Endothelial cell of umbilical vein (primary cell): Measurements from ENCODE around the gene TSPAN18.

Experiments
- EZH2 ChIP-seq: IDR thresholded peaks from 2 replicates; pipeline ENCODE4 v1.6.1; 2012; ENCODE audit warnings: borderline replicate concordance, low read depth, mild to moderate bottlenecking, moderate library complexity, low read length, inconsistent platforms; ENCODE audit not compliant: severe bottlenecking
- FOS ChIP-seq: IDR thresholded peaks from 2 replicates; pipeline ENCODE4 v1.6.1; 2011; ENCODE audit warnings: mild to moderate bottlenecking, low read length, moderate library complexity, borderline replicate concordance; ENCODE audit not compliant: insufficient read depth
- GATA2 ChIP-seq: IDR thresholded peaks from 2 replicates; pipeline ENCODE4 v1.7.0; 2011; ENCODE audit warnings: low read depth, mild to moderate bottlenecking, moderate library complexity, mixed read lengths, low read length; ENCODE audit not compliant: insufficient read length, insufficient read depth
- POLR2A ChIP-seq: IDR thresholded peaks from 2 replicates; pipeline ENCODE4 v1.6.1; 2012; ENCODE audit warnings: low read depth, mild to moderate bottlenecking, control low read depth, low read length
- TF ChIP-seq, protein P1 (sequence below), 2 donors: IDR thresholded peaks; 1 replicate in 1 of 2; 2 replicates in 1 of 2; pipeline ENCODE4 v1.5.1; 2011; ENCODE audit warnings: low read length in 2 of 2, mild to moderate bottlenecking in 2 of 2, moderate library complexity in 2 of 2, control low read depth in 1 of 2, inconsistent platforms in 1 of 2, low read depth in 1 of 2; ENCODE audit not compliant: insufficient read depth in 1 of 2; ENCODE audit errors: extremely low read depth in 1 of 2

DNA sequence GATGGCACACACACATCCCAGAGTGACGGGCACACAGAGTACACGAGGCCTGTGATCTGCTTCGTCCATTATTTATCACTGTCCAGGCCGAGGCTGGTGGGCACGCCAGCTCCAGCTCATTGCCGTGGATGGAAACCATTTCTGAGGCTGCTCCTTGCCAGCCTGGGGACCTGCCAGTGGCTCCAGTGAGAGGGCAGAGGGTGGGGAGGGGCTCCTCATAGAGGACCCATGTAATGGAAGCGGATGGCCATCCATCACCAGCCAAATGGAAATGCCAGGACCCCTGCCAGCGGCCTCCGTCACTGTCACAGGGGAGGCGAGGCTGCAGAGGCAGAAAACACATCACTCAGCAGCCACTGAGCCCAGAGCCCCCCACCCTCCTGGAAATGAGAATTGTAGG is 188.2 kb downstream of the TSPAN18 start:
- TF ChIP-seq, protein P1, sequence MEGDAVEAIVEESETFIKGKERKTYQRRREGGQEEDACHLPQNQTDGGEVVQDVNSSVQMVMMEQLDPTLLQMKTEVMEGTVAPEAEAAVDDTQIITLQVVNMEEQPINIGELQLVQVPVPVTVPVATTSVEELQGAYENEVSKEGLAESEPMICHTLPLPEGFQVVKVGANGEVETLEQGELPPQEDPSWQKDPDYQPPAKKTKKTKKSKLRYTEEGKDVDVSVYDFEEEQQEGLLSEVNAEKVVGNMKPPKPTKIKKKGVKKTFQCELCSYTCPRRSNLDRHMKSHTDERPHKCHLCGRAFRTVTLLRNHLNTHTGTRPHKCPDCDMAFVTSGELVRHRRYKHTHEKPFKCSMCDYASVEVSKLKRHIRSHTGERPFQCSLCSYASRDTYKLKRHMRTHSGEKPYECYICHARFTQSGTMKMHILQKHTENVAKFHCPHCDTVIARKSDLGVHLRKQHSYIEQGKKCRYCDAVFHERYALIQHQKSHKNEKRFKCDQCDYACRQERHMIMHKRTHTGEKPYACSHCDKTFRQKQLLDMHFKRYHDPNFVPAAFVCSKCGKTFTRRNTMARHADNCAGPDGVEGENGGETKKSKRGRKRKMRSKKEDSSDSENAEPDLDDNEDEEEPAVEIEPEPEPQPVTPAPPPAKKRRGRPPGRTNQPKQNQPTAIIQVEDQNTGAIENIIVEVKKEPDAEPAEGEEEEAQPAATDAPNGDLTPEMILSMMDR (IDR thresholded peaks at IDR 0.05; ENCODE audit: extremely low read depth in 1 of 2, insufficient read depth in 1 of 2, low read depth in 1 of 2, low read length in 2 of 2), result no peak
- TF ChIP-seq FOS (no peak), GATA2 (no peak), EZH2 (no peak), POLR2A (no peak)
